Astrocyte (in vitro differentiated cells and primary cell): ENCODE data around the gene CLNK.

Experiments
- EZH2 ChIP-seq: IDR thresholded peaks from 2 replicates; pipeline ENCODE4 v1.6.1; 2012; ENCODE audit warnings: mild to moderate bottlenecking, low read length, inconsistent platforms; ENCODE audit not compliant: insufficient read depth
- TF ChIP-seq, protein P1 (sequence below): IDR thresholded peaks from 2 replicates; pipeline ENCODE4 v1.5.1; 2011; ENCODE audit warnings: low read depth, mild to moderate bottlenecking, inconsistent platforms, low read length, moderate library complexity; ENCODE audit not compliant: insufficient read depth

DNA sequence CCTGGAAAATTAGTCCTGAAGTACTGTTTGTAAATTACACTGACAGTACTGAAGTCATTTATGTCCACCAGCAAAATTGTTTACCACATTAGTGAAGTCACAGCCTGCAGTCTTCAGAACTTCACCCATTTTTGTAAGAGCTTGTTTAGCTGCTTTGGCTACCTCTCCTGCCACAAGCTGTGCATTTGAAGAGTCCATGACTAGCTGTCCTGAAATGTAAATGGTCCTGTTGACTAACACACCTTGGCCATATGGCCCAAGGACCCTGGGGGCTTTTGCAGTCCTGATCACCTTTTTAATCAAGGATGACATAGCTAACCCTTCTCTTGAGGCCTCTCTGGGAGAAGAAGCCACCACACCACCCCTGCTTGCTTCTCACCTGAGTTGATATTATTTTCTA, 205.9 kb downstream of the CLNK start:
- TF ChIP-seq, protein P1, sequence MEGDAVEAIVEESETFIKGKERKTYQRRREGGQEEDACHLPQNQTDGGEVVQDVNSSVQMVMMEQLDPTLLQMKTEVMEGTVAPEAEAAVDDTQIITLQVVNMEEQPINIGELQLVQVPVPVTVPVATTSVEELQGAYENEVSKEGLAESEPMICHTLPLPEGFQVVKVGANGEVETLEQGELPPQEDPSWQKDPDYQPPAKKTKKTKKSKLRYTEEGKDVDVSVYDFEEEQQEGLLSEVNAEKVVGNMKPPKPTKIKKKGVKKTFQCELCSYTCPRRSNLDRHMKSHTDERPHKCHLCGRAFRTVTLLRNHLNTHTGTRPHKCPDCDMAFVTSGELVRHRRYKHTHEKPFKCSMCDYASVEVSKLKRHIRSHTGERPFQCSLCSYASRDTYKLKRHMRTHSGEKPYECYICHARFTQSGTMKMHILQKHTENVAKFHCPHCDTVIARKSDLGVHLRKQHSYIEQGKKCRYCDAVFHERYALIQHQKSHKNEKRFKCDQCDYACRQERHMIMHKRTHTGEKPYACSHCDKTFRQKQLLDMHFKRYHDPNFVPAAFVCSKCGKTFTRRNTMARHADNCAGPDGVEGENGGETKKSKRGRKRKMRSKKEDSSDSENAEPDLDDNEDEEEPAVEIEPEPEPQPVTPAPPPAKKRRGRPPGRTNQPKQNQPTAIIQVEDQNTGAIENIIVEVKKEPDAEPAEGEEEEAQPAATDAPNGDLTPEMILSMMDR = no peak
- TF ChIP-seq EZH2 = no peak
